ENCODE measurements around the gene ANKRD6. TPM values are rescaled to one million over a fixed set of nuclear protein-coding genes. Genes with fewer than 3 reads are reported as not detected.

ANKRD6 gene
- total RNA-seq, 1 donor from 2014 or later, result 10.0 TPM

DNA sequence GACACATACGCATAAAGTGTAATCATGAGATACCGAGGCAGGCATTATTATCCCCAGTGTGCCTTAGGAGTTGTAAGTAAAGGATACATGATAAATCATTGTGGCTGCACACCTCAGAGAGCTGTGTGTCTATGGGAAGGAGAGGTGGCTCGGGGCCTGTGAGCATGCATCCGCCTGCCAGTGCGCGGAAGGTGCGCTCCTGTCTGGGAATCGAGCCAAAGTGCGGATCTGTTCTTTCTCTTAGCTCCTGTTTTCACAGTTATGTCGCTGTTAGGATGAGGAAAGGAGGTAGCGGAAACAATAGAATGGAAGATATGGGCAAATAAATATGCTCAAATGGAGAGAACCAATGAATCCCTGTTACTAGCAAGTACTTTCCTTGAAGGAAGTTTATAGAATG lies 98.0 kb downstream of the ANKRD6 start:
- TF ChIP-seq, protein P1, sequence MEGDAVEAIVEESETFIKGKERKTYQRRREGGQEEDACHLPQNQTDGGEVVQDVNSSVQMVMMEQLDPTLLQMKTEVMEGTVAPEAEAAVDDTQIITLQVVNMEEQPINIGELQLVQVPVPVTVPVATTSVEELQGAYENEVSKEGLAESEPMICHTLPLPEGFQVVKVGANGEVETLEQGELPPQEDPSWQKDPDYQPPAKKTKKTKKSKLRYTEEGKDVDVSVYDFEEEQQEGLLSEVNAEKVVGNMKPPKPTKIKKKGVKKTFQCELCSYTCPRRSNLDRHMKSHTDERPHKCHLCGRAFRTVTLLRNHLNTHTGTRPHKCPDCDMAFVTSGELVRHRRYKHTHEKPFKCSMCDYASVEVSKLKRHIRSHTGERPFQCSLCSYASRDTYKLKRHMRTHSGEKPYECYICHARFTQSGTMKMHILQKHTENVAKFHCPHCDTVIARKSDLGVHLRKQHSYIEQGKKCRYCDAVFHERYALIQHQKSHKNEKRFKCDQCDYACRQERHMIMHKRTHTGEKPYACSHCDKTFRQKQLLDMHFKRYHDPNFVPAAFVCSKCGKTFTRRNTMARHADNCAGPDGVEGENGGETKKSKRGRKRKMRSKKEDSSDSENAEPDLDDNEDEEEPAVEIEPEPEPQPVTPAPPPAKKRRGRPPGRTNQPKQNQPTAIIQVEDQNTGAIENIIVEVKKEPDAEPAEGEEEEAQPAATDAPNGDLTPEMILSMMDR (IDR thresholded peaks at IDR 0.05; ENCODE audit: insufficient read depth, low read length, poor library complexity, severe bottlenecking), result no peak
- Histone ChIP-seq H3K27me3 (ENCODE audit: control insufficient read depth, insufficient read depth, low read length) (no peaks in the 10 kb centered on the region), H3K36me3 (ENCODE audit: control insufficient read depth, insufficient read depth, low read length) (no peaks in the 10 kb centered on the region), H3K4me3 (ENCODE audit: low read depth, low read length) (no peak overlapping the region)
- DNase-seq (ENCODE audit: low read depth), result no peak

DNA sequence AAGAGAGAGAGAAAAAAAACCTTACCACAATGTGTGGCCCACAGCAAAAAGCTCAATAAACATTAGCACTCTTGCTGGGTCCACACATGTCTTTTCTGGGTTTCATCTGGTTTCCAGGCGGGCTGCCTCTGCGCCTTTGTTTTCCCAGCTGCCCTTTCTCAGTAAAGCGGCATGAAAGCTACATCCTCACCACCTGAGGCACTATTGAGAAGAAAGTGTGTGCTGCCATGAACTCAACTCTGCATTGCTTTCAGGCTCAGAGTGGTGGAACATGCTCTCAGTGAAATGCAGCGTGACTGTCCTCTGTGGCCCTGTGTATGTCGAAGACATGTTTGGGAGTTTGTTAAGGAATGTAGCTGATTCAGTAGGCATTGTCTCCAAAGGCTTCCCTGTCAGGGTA lies 103.3 kb downstream of the ANKRD6 start:
- no peak for DNase-seq (ENCODE audit: low read depth)
- no peaks in the 10 kb centered on the region for H3K36me3 ChIP-seq (ENCODE audit: control insufficient read depth, insufficient read depth, low read length)
- no peak overlapping the region for H3K4me3 ChIP-seq (ENCODE audit: low read depth, low read length)
- H3K27me3 ChIP-seq (ENCODE audit: control insufficient read depth, insufficient read depth, low read length), result no peaks in the 10 kb centered on the region
- TF ChIP-seq, protein P1 (IDR thresholded peaks at IDR 0.05; ENCODE audit: insufficient read depth, low read length, poor library complexity, severe bottlenecking), result no peak

DNA sequence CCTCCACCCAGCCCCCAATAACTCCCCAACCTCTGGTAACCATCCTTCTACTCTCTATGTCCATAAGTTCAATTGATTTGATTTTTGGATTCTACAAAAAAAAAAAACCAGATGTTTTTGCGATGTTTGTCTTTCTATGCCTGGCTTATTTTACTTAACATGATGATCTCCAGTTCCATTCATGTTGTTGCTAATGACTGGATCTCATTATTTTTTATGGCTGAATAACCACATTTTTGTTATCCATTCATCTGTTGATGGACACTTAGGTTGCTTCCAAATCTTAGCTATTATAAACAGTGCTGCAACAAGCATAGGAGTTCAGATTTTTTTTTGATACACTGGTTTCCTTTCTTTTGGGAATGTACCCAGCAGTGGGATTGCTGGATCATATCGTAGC lies 106.8 kb downstream of the ANKRD6 start:
- TF ChIP-seq, protein P1 (IDR thresholded peaks at IDR 0.05; ENCODE audit: insufficient read depth, low read length, poor library complexity, severe bottlenecking), result no peak
- DNase-seq (ENCODE audit: low read depth), result no peak
- H3K4me3 ChIP-seq (ENCODE audit: low read depth, low read length), result no peak overlapping the region
- no peaks in the 10 kb centered on the region for H3K27me3 ChIP-seq (ENCODE audit: control insufficient read depth, insufficient read depth, low read length)
- H3K36me3 ChIP-seq (ENCODE audit: control insufficient read depth, insufficient read depth, low read length), result no peaks in the 10 kb centered on the region

DNA sequence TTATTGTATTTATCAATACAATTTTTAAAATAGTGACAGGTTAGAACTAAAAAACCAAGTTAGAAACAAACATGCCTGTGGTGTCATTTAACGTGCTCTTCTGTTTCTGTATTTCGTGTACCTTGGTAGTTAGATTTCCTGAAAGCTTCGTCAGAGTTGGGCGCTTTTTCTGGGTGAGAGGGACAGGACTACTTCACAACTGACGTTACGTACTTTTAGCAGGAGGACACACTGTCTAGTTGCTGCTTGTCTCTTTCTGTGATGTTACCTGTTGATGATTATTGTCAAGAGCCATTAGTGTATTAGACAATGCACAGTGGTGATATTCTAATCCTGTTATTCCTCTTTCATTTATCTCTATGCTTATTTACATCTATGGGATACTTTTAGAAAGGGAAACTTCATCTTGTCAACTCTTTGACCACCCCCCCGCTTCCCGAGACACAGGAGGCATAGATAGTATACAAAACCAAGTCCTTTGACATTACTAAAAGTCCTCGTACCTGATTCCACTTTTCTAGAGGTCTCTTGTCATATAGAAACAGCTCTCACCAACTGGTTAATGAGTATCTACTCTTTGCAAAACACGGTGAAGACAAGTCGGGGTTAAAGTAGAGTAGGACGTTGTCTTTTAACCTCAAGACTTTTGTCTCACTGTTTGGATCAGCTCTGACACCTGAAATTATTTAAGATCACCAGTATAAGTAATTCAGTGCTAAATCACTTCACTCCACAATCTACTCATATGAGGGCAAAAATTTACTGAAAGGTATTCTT lies 109.3 kb downstream of the ANKRD6 start:
- TF ChIP-seq, protein P1 (IDR thresholded peaks at IDR 0.05; ENCODE audit: insufficient read depth, low read length, poor library complexity, severe bottlenecking), result no peak
- Histone ChIP-seq H3K27me3 (ENCODE audit: control insufficient read depth, insufficient read depth, low read length) (no peaks in the 10 kb centered on the region), H3K36me3 (ENCODE audit: control insufficient read depth, insufficient read depth, low read length) (no peaks in the 10 kb centered on the region), H3K4me3 (ENCODE audit: low read depth, low read length) (no peak overlapping the region)
- no peak for DNase-seq (ENCODE audit: low read depth)

DNA sequence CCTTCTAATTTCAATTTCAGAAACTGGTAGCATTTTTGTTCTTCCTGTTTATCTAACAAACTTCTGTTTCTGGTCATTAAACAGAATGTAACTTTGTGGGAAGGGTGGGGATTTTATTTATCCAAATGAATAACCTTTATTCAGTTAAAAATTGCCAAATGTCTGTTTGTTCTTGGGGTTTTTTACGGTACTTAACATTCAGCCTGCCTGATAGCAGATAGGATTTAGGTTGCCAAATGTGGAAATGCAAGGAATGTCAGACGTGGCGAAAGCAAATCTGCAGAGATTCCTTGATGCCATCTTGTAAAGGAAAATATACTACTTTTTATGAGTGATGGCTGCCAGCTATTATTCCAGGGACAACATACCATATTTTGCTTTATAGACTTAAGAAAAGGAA lies 109.9 kb downstream of the ANKRD6 start:
- H3K4me3 ChIP-seq (ENCODE audit: low read depth, low read length), result no peak overlapping the region
- TF ChIP-seq, protein P1 (IDR thresholded peaks at IDR 0.05; ENCODE audit: insufficient read depth, low read length, poor library complexity, severe bottlenecking), result no peak
- no peaks in the 10 kb centered on the region for H3K27me3 ChIP-seq (ENCODE audit: control insufficient read depth, insufficient read depth, low read length)
- no peak for DNase-seq (ENCODE audit: low read depth)
- H3K36me3 ChIP-seq (ENCODE audit: control insufficient read depth, insufficient read depth, low read length), result no peaks in the 10 kb centered on the region

DNA sequence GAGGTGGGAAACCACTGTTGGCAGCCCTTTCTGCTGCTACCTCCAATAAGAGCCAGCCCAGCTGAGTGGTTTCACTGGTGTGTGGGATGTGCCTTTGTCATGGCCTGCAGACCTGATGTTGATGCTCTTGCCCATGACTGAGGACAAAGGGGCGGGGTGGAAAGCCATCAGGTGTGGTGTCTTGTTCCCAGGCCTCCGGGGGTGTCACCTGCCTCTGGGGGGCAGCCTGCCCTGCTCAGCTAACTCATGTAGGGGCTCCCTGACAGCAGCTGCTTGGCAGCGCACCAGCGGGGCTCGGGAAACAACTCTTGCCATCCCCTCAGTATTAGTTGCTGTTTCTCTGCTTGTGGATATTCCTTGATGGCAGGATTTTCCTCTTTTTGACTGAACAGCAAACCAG lies 114.3 kb downstream of the ANKRD6 start:
- H3K36me3 ChIP-seq (ENCODE audit: control insufficient read depth, insufficient read depth, low read length), result no peaks in the 10 kb centered on the region
- no peaks in the 10 kb centered on the region for H3K27me3 ChIP-seq (ENCODE audit: control insufficient read depth, insufficient read depth, low read length)
- TF ChIP-seq, protein P1 (IDR thresholded peaks at IDR 0.05; ENCODE audit: insufficient read depth, low read length, poor library complexity, severe bottlenecking), result no peak
- no peak for DNase-seq (ENCODE audit: low read depth)
- H3K4me3 ChIP-seq (ENCODE audit: low read depth, low read length), result no peak overlapping the region

Measured in kidney epithelial cell (primary cell).